Measurements from ENCODE around the gene KIFC1.

DNA sequence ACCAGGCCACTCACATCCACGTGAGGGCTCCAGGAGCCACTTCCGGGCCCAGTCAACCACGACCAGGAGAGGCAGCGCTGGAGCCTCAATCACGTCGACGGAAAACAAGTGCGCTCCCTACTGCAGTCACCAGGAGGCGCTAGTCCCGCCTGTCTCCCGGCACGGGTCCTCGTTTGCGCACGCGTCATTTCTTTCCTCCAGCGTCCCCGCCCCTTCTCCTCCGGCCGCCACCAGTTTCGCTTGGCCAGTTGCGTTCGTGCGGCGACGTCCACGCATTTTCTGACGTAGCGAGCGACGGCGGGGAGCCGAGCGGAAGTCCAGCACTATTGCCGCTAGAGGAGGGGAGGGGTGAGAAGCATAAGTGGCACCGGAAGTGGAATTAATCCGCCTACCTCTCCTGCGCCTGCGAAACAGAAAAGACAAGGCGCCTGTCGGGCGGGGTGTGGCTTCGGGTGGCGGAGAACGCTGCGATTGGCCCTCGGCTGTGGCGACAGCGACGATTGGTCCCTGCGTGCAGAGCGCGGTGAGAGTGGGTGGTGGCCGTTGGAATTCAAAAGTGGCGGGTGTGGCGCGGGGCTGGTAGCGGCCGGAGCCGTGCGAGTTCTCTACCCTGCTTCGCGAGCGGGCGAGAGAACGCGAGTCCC is at the start of gene KIFC1:
- TF ChIP-seq, protein P1, sequence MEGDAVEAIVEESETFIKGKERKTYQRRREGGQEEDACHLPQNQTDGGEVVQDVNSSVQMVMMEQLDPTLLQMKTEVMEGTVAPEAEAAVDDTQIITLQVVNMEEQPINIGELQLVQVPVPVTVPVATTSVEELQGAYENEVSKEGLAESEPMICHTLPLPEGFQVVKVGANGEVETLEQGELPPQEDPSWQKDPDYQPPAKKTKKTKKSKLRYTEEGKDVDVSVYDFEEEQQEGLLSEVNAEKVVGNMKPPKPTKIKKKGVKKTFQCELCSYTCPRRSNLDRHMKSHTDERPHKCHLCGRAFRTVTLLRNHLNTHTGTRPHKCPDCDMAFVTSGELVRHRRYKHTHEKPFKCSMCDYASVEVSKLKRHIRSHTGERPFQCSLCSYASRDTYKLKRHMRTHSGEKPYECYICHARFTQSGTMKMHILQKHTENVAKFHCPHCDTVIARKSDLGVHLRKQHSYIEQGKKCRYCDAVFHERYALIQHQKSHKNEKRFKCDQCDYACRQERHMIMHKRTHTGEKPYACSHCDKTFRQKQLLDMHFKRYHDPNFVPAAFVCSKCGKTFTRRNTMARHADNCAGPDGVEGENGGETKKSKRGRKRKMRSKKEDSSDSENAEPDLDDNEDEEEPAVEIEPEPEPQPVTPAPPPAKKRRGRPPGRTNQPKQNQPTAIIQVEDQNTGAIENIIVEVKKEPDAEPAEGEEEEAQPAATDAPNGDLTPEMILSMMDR (IDR thresholded peaks at IDR 0.05): peak; percentile 88
- no peak for TF ChIP-seq EZH2 (IDR thresholded peaks at IDR 0.05; ENCODE audit: borderline replicate concordance, insufficient read depth, low read depth, low read length, poor library complexity, severe bottlenecking)

Data from B cell (primary cell).